ENCODE results near the gene SMIM35.
"Not testable (repeated sequence)": the region's sequence is repeated elsewhere in the genome, so short reads cannot be mapped to it uniquely, and the experiment has no call there.

Gene SMIM35

GRCh38 chr11:118080296-118080695 lies 6.5 kb downstream of the SMIM35 start:
- no peak for DNase-seq (ENCODE audit: low read depth)

GRCh38 chr11:118079491-118079890 lies 7.3 kb downstream of the SMIM35 start:
- no peak for DNase-seq (ENCODE audit: low read depth)

- no peak for DNase-seq (ENCODE audit: low read depth)
Observed at GRCh38 chr11:118078911-118079411, 7.8 kb downstream of the SMIM35 start.

GRCh38 chr11:118076754-118077281 lies 9.9 kb downstream of the SMIM35 start, which contains the start of gene TMPRSS4:
TMPRSS4 (plus strand) TSS chr11:118077078; CDS start chr11:118077303, 225 bp downstream.
- no peak for DNase-seq (ENCODE audit: low read depth)

- no peak for DNase-seq (ENCODE audit: low read depth)
Observed at GRCh38 chr11:118074785-118075184, 12.0 kb downstream of the SMIM35 start.

GRCh38 chr11:118074091-118074685 lies 12.6 kb downstream of the SMIM35 start:
- DNase-seq (ENCODE audit: low read depth): no peak

- no peak for DNase-seq (ENCODE audit: low read depth)
Observed at GRCh38 chr11:118073554-118073953, 13.2 kb downstream of the SMIM35 start.

GRCh38 chr11:118071416-118072030 lies 15.2 kb downstream of the SMIM35 start:
- no peak for DNase-seq (ENCODE audit: low read depth)

GRCh38 chr11:118068945-118069612 lies 17.7 kb downstream of the SMIM35 start:
- no peak for DNase-seq (ENCODE audit: low read depth)

GRCh38 chr11:118068206-118068944 lies 18.4 kb downstream of the SMIM35 start:
- no peak for DNase-seq (ENCODE audit: low read depth)

GRCh38 chr11:118067006-118067405 lies 19.8 kb downstream of the SMIM35 start:
- no peak for DNase-seq (ENCODE audit: low read depth)

- DNase-seq (ENCODE audit: low read depth): no peak
Observed at GRCh38 chr11:118065384-118065783, 21.4 kb downstream of the SMIM35 start.

GRCh38 chr11:118064956-118065355 lies 21.8 kb downstream of the SMIM35 start:
- no peak for DNase-seq (ENCODE audit: low read depth)

GRCh38 chr11:118062631-118063030 lies 24.1 kb downstream of the SMIM35 start:
- DNase-seq (ENCODE audit: low read depth): not testable (repeated sequence)

- DNase-seq (ENCODE audit: low read depth): not testable (repeated sequence)
Observed at GRCh38 chr11:118062181-118062580, 24.6 kb downstream of the SMIM35 start.

GRCh38 chr11:118061586-118062125 lies 25.1 kb downstream of the SMIM35 start:
- no peak for DNase-seq (ENCODE audit: low read depth)

GRCh38 chr11:118060869-118061268 lies 25.9 kb downstream of the SMIM35 start:
- DNase-seq (ENCODE audit: low read depth): no peak

- no peak for DNase-seq (ENCODE audit: low read depth)
Observed at GRCh38 chr11:118060081-118060661, 26.6 kb downstream of the SMIM35 start.

- no peak for DNase-seq (ENCODE audit: low read depth)
Observed at GRCh38 chr11:118059246-118059940, 27.4 kb downstream of the SMIM35 start.

GRCh38 chr11:118058311-118059245 lies 28.2 kb downstream of the SMIM35 start:
- no peak for DNase-seq (ENCODE audit: low read depth)
